Mammary epithelial cell (primary cell): Measurements from ENCODE around the gene VWC2.

Experiments used
- CTCF ChIP-seq, 2 donors: IDR thresholded peaks in 1 of 2; conservative IDR thresholded peaks in 1 of 2; 2 replicates each; pipeline ENCODE4 v1.5.1; 2011 to 2012; ENCODE audit warnings: inconsistent platforms in 2 of 2, low read length in 2 of 2, mild to moderate bottlenecking in 2 of 2, control low read depth in 1 of 2, low read depth in 1 of 2; ENCODE audit not compliant: insufficient read depth in 1 of 2; ENCODE audit errors: extremely low read depth in 1 of 2
- EZH2 ChIP-seq: IDR thresholded peaks from 2 replicates; pipeline ENCODE4 v1.6.1; 2012; ENCODE audit warnings: low read length, inconsistent platforms, borderline replicate concordance

- TF ChIP-seq EZH2 (no peak), CTCF (conservative IDR thresholded peaks at IDR 0.05 in 1 of 2, IDR thresholded peaks at IDR 0.05 in 1 of 2; ENCODE audit: extremely low read depth in 1 of 2, insufficient read depth in 1 of 2, low read depth in 1 of 2, low read length in 2 of 2) (no peak)
Measured at GRCh38 chr7:49878627-49879026, 105.2 kb downstream of the VWC2 start.
